Cardiac muscle cell (in vitro differentiated cells and primary cell): ENCODE results near the gene SIAH3. TPM values are rescaled to one million over a fixed set of nuclear protein-coding genes. Genes with fewer than 3 reads are reported as not detected.
"Not testable (repeated sequence)": the region's sequence is repeated elsewhere in the genome, so short reads cannot be mapped to it uniquely, and the experiment has no call there.

Experiments used
- DNase-seq, 2 donors: peaks; one replicate each; pipeline versions ENCODE4 v3.0.0 to v3.0.0-alpha.2; 2010 to 2017; ENCODE audit warnings: low read depth in 1 of 2, low spot score in 1 of 2
- H3K27ac ChIP-seq: fragments of 200-600 bp; sonication (generic); 2 replicates; pipeline ENCODE4 v1.5.1; 2016
- H3K27me3 ChIP-seq: fragments of 200-600 bp; sonication (generic); 2 replicates; pipeline ENCODE4 v1.6.0; 2016; ENCODE audit warnings: control low read depth
- H3K36me3 ChIP-seq: fragments of 200-600 bp; sonication (generic); 2 replicates; pipeline ENCODE4 v1.5.1; 2016; ENCODE audit warnings: control low read depth
- H3K4me1 ChIP-seq: fragments of 200-600 bp; sonication (generic); 2 replicates; pipeline ENCODE4 v1.8.1; 2017; ENCODE audit warnings: low read depth, mild to moderate bottlenecking, mixed run types
- H3K4me3 ChIP-seq: fragments of 200-600 bp; sonication (generic); 2 replicates; pipeline ENCODE4 v1.5.1; 2016; ENCODE audit warnings: mild to moderate bottlenecking
- H3K9me3 ChIP-seq: fragments of 200-600 bp; sonication (generic); 2 replicates; pipeline ENCODE4 v1.5.1; 2017; ENCODE audit warnings: low read depth, mild to moderate bottlenecking, control low read depth
- CTCF ChIP-seq: IDR thresholded peaks from 2 replicates; pipeline ENCODE4 v1.5.1; 2012; ENCODE audit warnings: low read depth, mild to moderate bottlenecking, low read length
- polyA plus RNA-seq: library from polyadenylated mRNA; unstranded; fragments of >200 nt; fragmentation: Nextera tagmentation; extraction: Ambion mirVana; gene quantifications from 2 replicates; pipeline ENCODE4 v1.2.1, GENCODE V29; 2016
- total RNA-seq: library from RNA; depleted of rRNA; stranded (reverse); fragments of >200 nt; gene quantifications from 2 replicates; pipeline ENCODE4 v1.2.3, GENCODE V29; 2016

The SIAH3 gene
- total and polyA plus RNA-seq, 2 experiments from 2014 or later: 1.3 to 3.9 TPM

- Histone ChIP-seq H3K4me3 (no peak overlapping the region), H3K27me3 (no peaks in the 10 kb centered on the region), H3K4me1 (peaks cover 32% of the 10 kb centered on the region), H3K9me3 (no peaks in the 10 kb centered on the region), H3K36me3 (no peaks in the 10 kb centered on the region), H3K27ac (no peak overlapping the region)
- no peak for DNase-seq
- no peak for TF ChIP-seq CTCF
Observed at GRCh38 chr13:45873491-45874325, 22.2 kb upstream of the SIAH3 start.

- Histone ChIP-seq H3K27me3 (no peaks in the 10 kb centered on the region), H3K9me3 (no peaks in the 10 kb centered on the region), H3K36me3 (no peaks in the 10 kb centered on the region), H3K4me3 (no peak overlapping the region), H3K4me1 (peaks cover 39% of the 10 kb centered on the region), H3K27ac (no peak overlapping the region)
- DNase-seq: peak in 1 of 2 donors; percentile 36
- no peak for TF ChIP-seq CTCF
Observed at GRCh38 chr13:45872566-45872965, 21.0 kb upstream of the SIAH3 start.

- H3K27me3 ChIP-seq, H3K36me3 ChIP-seq, DNase-seq, H3K27ac ChIP-seq, H3K9me3 ChIP-seq, H3K4me3 ChIP-seq: not testable (repeated sequence)
- peaks cover 39% of the 10 kb centered on the region for H3K4me1 ChIP-seq
Observed at GRCh38 chr13:45871201-45871600, 19.6 kb upstream of the SIAH3 start.

- peaks cover 39% of the 10 kb centered on the region for H3K4me1 ChIP-seq
- no peak overlapping the region for H3K4me3 ChIP-seq
- no peak for DNase-seq
- no peak for TF ChIP-seq CTCF
- H3K27ac ChIP-seq: no peak overlapping the region
- no peaks in the 10 kb centered on the region for H3K27me3 ChIP-seq
- H3K9me3 ChIP-seq: no peaks in the 10 kb centered on the region
- no peaks in the 10 kb centered on the region for H3K36me3 ChIP-seq
Observed at GRCh38 chr13:45870232-45870631, 18.7 kb upstream of the SIAH3 start.

GRCh38 chr13:45865414-45865813, 13.9 kb upstream of the SIAH3 start:
- TF ChIP-seq CTCF: no peak
- Histone ChIP-seq H3K4me3 (no peak overlapping the region), H3K27me3 (no peaks in the 10 kb centered on the region), H3K36me3 (no peaks in the 10 kb centered on the region), H3K27ac (no peak overlapping the region), H3K4me1 (peaks cover 23% of the 10 kb centered on the region), H3K9me3 (no peaks in the 10 kb centered on the region)
- DNase-seq: no peak
